Stomach (tissue), 4 donors: ENCODE data around the gene C17orf113.

Experiments
- EP300 ChIP-seq: sonication (generic); formaldehyde crosslinking; IDR thresholded peaks from one replicate; pipeline ENCODE4 v1.6.1; 2017; ENCODE audit warnings: antibody characterized with exemption
- POLR2AphosphoS5 ChIP-seq, 3 donors: sonication (generic); formaldehyde crosslinking; IDR thresholded peaks; one replicate each; pipeline ENCODE4 v1.6.1; 2016; ENCODE audit warnings: antibody characterized with exemption in 3 of 3
- TF ChIP-seq, protein P1 (sequence below), 7 experiments: fragments of 450-650 bp in 4 of 7; fragments of 200-600 bp in 3 of 7; sonication (generic) in 3 of 7; IDR thresholded peaks; one replicate each; pipeline ENCODE4 v1.5.1; 2016 to 2019; ENCODE audit warnings: antibody characterized with exemption in 7 of 7, control low read depth in 2 of 7, mild to moderate bottlenecking in 1 of 7

DNA sequence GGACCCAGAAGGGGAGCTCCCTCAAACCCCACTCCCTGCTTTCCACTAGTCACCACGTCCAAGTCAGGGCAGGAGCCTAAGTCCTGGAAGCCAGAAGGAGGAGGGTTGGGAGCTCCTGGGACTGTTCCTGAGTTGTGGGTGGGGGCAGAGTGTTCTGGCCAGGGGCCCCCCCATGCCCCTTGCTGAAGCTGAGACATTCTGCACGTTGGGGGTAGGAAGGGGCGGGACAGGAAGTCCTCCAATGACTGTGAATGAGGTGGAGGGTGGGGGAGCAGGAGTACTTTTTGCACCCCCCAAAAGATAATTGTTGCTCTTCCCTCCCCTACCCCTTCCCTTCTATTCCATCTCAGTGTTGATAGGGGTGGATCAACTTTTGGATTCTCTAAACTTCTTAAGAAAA, 21.4 kb upstream of the C17orf113 start:
- TF ChIP-seq, protein P1, sequence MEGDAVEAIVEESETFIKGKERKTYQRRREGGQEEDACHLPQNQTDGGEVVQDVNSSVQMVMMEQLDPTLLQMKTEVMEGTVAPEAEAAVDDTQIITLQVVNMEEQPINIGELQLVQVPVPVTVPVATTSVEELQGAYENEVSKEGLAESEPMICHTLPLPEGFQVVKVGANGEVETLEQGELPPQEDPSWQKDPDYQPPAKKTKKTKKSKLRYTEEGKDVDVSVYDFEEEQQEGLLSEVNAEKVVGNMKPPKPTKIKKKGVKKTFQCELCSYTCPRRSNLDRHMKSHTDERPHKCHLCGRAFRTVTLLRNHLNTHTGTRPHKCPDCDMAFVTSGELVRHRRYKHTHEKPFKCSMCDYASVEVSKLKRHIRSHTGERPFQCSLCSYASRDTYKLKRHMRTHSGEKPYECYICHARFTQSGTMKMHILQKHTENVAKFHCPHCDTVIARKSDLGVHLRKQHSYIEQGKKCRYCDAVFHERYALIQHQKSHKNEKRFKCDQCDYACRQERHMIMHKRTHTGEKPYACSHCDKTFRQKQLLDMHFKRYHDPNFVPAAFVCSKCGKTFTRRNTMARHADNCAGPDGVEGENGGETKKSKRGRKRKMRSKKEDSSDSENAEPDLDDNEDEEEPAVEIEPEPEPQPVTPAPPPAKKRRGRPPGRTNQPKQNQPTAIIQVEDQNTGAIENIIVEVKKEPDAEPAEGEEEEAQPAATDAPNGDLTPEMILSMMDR (IDR thresholded peaks at IDR 0.05) = no peak
- TF ChIP-seq EP300 (no peak), POLR2AphosphoS5 (IDR thresholded peaks at IDR 0.05) (no peak)
